Left hindlimb (tissue), 1 donor: Measurements from ENCODE around the gene SND1.
A peak's percentile ranks its signal among the peaks of the same experiment; 100 is the strongest.
"Not testable (repeated sequence)": the region's sequence is repeated elsewhere in the genome, so short reads cannot be mapped to it uniquely, and the experiment has no call there.

Experiments used
- DNase-seq: peaks from one replicate; pipeline ENCODE4 v3.0.0-alpha.2; 2018

SND1 gene

GRCh38 chr7:127653396-127653795 is 1.4 kb downstream of the SND1 start:
- no peak for DNase-seq

DNA sequence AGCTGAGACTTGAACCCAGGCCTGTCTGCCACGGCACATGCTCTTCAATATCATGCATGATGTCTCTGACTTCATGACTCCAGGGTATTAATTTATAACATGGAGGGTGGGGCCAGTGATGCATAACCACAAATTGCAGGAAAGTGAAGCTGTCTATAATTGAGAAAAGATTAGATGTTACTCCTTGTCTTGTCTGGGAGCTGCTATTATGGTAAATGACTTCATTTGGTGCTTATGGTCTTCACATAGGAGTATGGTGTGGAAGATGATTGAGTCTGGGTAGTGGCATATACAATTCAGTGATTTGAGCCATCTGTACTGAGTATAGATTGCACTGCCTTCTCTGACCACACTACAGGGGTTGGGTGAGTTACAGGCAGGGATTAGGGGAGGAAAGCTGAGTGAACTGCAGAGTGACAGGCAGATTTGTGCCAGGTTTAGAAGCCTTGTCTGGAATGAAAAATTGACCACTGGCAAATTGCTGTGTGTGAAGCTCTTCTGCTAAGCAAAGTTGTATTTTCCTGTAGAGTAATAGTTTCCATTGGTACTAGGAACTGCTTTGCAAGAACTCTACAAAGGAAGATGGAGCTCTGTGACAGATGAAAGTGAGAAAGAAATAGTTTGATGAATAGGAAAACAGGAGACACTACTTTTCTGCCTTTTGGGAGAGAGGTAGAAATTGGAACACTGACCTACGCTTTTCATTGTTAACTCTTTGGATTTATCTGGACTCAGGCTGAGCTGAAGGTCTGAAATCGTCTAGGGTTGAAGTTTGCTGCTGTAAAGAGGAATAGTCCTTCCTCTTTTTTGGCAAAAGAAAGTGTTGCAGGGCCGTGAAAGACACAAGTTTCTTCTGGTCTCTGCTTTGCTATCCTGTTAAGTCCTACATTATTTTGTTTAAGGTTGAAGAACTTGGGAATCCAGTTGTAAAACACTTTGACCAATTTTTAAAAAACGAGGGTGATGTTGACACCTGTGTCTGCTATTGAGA is 2.7 kb downstream of the SND1 start:
- peak; percentile 59 for DNase-seq

GRCh38 chr7:127655720-127656119 is 3.7 kb downstream of the SND1 start:
- no peak for DNase-seq

DNA sequence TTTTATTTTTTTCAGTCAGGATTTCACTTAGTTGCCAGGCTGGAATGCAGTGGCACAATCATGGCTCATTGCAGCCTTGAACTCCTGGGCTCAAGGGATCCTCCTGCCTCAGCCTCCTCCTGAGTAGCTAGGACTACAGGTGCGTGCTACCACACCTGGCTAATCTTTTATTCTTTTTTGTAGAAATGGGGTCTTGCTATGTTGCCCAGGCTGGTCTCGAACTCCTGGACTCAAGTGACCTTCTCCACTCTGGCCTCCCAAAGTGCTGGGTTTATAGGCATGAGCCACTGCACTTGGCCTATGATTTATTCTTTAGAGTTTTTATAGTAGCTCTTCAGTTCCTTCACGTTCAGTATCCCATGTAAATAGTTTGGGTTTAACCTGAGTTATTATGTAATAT is 5.5 kb downstream of the SND1 start:
- no peak for DNase-seq

- DNase-seq: no peak
Observed at GRCh38 chr7:127658970-127659630, 7.1 kb downstream of the SND1 start.

DNA sequence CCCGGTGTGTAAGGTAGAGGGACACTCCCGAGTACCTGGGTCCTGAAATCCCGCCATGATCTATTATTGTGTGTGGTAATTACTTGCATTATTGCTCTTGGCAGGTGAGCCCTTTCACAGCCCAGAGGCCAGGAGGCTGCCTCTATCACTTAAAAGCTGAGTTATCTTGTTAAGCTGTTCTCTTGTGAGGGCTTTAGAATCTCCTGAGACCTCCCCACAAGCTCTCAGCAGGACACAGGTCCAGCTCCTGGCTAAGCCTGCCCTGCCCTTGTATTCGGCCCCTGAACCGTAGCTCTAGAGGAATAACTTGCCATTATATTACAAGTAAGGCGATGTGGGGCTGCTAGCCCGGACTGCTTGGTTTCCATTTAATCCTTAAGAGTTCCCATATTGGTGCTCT is 13.9 kb downstream of the SND1 start:
- DNase-seq: no peak

DNA sequence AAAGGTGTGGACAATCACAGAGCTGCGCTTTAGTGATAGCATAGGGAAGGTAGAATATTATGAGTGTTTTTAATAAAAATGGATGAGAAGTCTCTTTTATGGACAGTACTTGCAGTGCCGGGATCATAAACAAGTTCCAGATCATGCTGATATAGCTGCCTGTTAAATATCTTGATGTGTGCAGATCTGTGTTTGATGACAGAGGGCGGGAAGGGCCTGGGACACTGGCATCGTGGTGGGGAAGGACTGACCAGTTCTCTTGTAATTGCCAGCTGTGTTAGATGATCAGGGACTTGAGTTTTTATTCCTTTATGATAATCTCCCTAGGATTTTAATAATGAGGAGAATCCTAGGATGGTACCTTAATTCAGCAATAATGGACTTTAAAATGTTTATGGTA is 14.6 kb downstream of the SND1 start:
- no peak for DNase-seq

- DNase-seq: no peak
Observed at GRCh38 chr7:127667017-127667670, 15.2 kb downstream of the SND1 start.

GRCh38 chr7:127667759-127668530 is 16.0 kb downstream of the SND1 start:
- no peak for DNase-seq

DNA sequence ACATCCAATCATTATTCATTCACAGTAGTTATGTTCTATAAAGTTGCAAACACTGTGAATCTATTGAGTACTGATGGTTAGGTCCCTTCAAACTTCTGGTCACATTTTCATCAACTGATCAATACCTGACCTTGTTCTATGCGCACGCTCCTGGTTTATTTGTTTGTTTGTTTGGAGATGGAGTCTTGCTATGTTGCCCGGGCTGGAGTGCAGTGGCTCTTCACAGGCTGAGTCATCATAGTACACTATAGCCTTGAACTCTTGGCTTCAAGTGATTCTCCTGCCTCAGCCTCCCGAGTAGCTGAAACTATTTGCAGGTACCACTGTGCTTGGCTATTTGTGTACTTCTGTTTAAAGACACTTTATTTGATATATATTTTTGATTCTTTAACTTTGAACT is 19.3 kb downstream of the SND1 start:
- DNase-seq: no peak

GRCh38 chr7:127673902-127674301 is 21.9 kb downstream of the SND1 start:
- DNase-seq: no peak

DNA sequence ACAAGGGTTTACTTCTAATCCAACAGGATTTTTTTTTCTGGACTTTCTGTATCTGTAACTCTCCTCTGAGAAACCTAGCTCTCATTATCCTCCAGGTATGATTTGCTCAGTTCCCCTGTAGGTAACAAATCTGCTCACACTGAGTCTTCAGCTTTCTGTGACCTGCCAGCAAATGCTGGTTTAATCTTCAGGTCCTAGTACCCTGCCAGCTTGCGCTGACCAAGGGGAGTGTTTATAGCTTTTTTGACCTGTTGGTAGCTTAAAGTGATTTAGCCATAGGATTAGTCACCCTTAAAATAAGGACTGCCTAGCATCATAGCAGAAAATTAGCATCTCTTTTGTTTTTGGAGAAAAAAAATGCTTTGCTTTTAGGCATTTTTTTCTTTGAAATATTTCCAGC is 22.4 kb downstream of the SND1 start:
- DNase-seq: no peak

DNA sequence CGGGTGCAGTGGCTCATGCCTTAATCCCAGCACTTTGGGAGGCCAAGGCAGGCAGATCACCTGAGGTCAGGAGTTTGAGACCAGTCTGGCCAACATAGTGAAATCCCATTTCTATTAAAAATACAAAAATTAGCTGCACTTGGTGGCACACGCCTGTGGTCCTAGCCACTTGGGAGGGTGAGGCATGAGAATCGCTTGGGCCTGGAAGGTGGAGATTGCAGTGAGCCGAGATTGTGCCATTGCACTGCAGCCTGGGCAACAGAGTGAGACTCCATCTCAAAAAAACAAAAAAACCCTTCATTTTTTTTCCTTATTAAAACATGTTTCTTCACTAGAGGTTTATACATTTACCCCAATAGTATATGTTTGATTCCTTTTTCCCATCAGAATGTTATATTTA is 22.9 kb downstream of the SND1 start:
- not testable (repeated sequence) for DNase-seq

GRCh38 chr7:127675721-127676120 is 23.7 kb downstream of the SND1 start:
- DNase-seq: no peak

- no peak for DNase-seq
Observed at GRCh38 chr7:127677433-127678230, 25.6 kb downstream of the SND1 start.

- DNase-seq: no peak
Observed at GRCh38 chr7:127678337-127678736, 26.3 kb downstream of the SND1 start.

GRCh38 chr7:127678947-127679346 is 27.0 kb downstream of the SND1 start:
- no peak for DNase-seq

DNA sequence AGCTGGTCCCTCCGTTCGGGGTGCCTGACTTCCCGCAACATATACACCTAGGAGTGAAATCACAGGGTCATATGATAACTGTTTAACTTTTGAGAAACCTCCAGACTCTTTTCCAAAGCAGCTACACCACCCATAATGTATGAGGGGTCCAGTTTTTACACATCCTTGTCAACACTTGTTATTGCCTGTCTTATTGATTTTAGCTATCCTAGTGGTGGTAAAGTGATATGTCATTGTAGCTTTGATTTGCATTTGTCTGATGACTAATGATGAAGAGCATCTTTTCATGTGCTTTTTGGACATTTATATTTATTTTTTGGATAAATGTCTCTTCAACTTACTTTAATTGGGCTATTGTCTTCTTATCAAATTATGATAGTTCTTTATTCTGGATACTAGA is 29.0 kb downstream of the SND1 start:
- no peak for DNase-seq

- DNase-seq: no peak
Observed at GRCh38 chr7:127682140-127682539, 30.1 kb downstream of the SND1 start.

GRCh38 chr7:127683776-127684681 is 32.0 kb downstream of the SND1 start:
- no peak for DNase-seq
